PFSK-1 (cell line): ENCODE data around the gene RPL10A. TPM values are rescaled to one million over a fixed set of nuclear protein-coding genes. Genes with fewer than 3 reads are reported as not detected.
A peak's percentile ranks its signal among the peaks of the same experiment; 100 is the strongest.

ENCODE experiments used
- FOXP2 ChIP-seq: optimal IDR thresholded peaks from 2 replicates; pipeline ENCODE3; 2011; ENCODE audit warnings: borderline replicate concordance, control low read depth, inconsistent platforms; ENCODE audit not compliant: insufficient read depth; ENCODE audit errors: extremely low read length, extremely low read depth
- POLR2AphosphoS5 ChIP-seq: IDR thresholded peaks from 2 replicates; pipeline ENCODE4 v1.6.1; 2012; ENCODE audit warnings: low read depth, mild to moderate bottlenecking, control low read depth, low read length, moderate library complexity
- SIN3A ChIP-seq: IDR thresholded peaks from 2 replicates; pipeline ENCODE4 v1.6.1; 2012; ENCODE audit warnings: mild to moderate bottlenecking, low read length, moderate library complexity, borderline replicate concordance; ENCODE audit not compliant: insufficient read depth
- TAF1 ChIP-seq: IDR thresholded peaks from 2 replicates; pipeline ENCODE4 v1.6.1; 2012; ENCODE audit warnings: low read length, control low read depth, borderline replicate concordance; ENCODE audit not compliant: insufficient read depth
- polyA plus RNA-seq: library from polyadenylated mRNA; unstranded; fragments of >200 nt; gene quantifications from one replicate; pipeline ENCODE4 v1.2.1, GENCODE V29; 2012; ENCODE audit warnings: low read depth, missing spikeins; ENCODE audit not compliant: insufficient read length
- TF ChIP-seq, protein P1 (sequence below), 2 experiments: IDR thresholded peaks; 2 replicates each; pipeline versions ENCODE4 v1.6.1 to v1.8.0; 2011 to 2012; ENCODE audit warnings: low read depth in 2 of 2, low read length in 2 of 2, control low read depth in 1 of 2, inconsistent platforms in 1 of 2, mild to moderate bottlenecking in 1 of 2, moderate library complexity in 1 of 2; ENCODE audit not compliant: insufficient read depth in 1 of 2

RPL10A gene
- polyA plus RNA-seq, result 1,923 TPM

DNA sequence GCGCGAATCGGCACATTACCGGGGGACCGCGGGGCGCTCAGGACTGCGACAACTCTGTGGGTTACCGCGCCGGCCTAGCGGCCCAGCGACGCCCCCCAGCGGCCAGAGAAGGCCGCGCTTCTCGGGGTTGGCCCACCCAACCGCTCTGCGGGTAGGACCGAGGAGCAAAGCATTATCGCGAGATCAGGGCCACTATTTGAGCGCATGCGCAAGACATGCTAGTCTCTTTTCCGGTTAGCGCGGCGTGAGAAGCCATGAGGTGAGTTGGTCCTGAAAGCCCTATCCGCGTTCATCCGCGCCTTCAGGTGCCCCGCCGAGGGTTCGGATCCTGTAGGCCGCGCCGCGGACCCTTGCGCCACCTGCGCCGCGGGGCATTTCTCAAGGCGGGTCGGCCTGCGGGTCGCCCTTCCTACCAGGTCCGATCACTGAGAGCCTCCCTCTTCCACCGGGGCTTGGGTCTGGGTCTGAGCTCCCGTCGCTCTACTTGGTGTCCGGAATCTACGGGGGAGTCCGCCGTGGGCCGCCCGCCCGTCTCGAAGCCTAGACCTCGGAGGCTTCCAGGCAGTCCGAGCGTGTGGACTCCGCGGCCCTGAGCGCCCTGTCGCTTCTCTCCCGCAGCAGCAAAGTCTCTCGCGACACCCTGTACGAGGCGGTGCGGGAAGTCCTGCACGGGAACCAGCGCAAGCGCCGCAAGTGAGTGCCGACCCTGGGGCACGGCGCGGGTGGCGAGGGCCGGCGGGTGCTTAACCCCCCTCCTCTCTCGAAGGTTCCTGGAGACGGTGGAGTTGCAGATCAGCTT, at the start of gene RPL10A:
TSS of gene RPL10A (plus strand) at position 221 of the 799 bp plus-strand sequence. CDS start at position 255, 34 bp downstream.
- no peak for TF ChIP-seq FOXP2
- TF ChIP-seq, protein P1, sequence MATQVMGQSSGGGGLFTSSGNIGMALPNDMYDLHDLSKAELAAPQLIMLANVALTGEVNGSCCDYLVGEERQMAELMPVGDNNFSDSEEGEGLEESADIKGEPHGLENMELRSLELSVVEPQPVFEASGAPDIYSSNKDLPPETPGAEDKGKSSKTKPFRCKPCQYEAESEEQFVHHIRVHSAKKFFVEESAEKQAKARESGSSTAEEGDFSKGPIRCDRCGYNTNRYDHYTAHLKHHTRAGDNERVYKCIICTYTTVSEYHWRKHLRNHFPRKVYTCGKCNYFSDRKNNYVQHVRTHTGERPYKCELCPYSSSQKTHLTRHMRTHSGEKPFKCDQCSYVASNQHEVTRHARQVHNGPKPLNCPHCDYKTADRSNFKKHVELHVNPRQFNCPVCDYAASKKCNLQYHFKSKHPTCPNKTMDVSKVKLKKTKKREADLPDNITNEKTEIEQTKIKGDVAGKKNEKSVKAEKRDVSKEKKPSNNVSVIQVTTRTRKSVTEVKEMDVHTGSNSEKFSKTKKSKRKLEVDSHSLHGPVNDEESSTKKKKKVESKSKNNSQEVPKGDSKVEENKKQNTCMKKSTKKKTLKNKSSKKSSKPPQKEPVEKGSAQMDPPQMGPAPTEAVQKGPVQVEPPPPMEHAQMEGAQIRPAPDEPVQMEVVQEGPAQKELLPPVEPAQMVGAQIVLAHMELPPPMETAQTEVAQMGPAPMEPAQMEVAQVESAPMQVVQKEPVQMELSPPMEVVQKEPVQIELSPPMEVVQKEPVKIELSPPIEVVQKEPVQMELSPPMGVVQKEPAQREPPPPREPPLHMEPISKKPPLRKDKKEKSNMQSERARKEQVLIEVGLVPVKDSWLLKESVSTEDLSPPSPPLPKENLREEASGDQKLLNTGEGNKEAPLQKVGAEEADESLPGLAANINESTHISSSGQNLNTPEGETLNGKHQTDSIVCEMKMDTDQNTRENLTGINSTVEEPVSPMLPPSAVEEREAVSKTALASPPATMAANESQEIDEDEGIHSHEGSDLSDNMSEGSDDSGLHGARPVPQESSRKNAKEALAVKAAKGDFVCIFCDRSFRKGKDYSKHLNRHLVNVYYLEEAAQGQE (IDR thresholded peaks at IDR 0.05; ENCODE audit: insufficient read depth in 1 of 2, low read depth in 2 of 2, low read length in 2 of 2), result peak; percentile 68 to 72
- peak; percentile 100 for TF ChIP-seq POLR2AphosphoS5
- TF ChIP-seq SIN3A, result peak; percentile 97
- TF ChIP-seq TAF1, result peak; percentile 100

DNA sequence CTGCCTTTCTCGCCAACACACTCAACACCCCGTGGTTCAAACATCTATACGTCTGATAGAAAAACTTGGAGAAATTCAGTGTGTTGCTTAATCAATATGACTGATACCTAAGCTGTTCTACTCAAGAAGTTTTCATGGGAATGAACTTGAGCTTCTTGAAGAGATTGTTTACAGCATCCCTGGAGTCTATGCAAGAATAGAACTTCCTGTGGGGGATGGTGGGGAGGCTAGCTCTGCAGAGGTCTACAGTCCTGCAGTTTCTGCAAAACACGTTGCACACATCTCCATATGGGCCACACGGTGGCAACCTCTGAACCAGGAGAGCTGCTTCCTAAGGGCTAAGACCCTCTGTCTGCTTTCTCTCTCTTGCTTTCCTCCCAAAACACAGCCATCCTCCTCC, 48.8 kb upstream of the RPL10A start:
- no peak for TF ChIP-seq SIN3A
- no peak for TF ChIP-seq POLR2AphosphoS5
- TF ChIP-seq, protein P1 (IDR thresholded peaks at IDR 0.05; ENCODE audit: insufficient read depth in 1 of 2, low read depth in 2 of 2, low read length in 2 of 2), result no peak
- TF ChIP-seq FOXP2, result peak; percentile 72
- TF ChIP-seq TAF1, result no peak

DNA sequence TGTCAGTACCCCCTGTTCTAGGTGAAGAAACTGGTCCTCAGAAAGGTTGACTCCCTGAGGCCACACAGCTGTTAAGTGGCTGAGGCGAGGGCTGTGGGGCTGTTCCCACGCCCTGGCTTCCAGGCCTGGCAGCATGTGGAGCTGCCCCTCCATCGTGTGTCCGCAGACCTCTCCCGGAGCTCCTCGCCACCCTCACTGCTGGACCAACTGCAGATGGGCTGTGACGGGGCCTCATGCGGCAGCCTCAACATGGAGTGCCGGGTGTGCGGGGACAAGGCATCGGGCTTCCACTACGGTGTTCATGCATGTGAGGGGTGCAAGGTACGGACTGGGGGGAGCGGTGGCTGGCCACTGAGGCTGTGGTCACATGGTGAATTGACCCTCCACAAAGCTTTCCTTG, 48.2 kb upstream of the RPL10A start:
- TF ChIP-seq TAF1 (no peak), POLR2AphosphoS5 (no peak), FOXP2 (no peak), SIN3A (no peak)
- TF ChIP-seq, protein P1 (IDR thresholded peaks at IDR 0.05; ENCODE audit: insufficient read depth in 1 of 2, low read depth in 2 of 2, low read length in 2 of 2), result no peak

DNA sequence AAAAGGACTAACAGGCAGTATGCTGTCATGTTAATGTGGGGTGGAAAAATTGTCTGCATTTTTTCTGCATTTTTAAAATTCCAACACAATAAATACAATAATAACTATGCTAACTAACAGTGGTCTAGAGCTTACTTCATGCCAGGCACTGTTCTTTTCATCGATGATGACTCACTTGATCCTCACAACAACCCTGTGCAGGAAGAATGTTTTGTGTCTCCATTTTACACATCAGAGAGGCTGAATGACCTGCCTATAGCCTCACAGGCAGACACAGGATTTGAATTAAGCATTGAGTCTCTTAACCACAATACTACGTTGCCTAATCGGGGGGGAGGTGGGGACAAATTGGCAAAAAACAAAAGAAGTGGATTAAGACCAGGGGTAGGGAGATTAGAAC, 42.9 kb upstream of the RPL10A start:
- TF ChIP-seq POLR2AphosphoS5 (no peak), SIN3A (no peak), TAF1 (no peak), FOXP2 (no peak)
- TF ChIP-seq, protein P1 (IDR thresholded peaks at IDR 0.05; ENCODE audit: insufficient read depth in 1 of 2, low read depth in 2 of 2, low read length in 2 of 2), result no peak
